Measurements from ENCODE around the gene CCDC88B.

Gene CCDC88B

DNA sequence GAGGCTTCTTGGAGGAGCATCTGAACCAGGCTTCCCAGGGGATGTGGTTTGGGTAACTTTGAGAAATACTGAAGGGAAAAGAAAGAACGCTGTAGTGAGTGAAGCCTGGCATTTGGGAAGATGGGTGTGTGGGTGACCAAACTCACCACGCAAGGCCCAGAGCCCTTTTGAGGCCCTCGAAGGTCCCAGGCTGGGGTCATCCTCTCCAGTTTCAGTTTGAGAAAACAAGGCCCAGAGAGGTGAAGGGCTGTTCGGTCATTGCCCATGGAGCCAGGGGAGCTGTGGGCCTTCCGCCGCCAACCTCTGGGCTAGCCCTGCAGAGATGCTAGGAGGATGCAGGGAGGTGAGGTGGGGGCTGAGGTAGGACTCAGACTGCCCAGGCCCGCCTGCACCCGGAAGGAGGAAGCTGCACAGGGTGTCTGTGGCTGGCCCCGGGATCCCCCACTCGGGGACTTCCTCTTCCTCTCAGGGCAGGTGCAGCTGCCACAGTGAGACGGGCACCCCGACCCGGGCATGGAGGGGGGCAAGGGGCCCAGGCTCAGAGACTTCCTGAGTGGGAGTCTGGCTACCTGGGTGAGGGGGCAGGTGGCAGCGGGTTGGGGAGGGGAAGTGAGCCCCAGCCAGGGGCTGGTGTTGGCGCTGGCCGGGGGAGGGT, at the start of gene CCDC88B:
CCDC88B (plus strand) TSS at position 451 of the 655 bp plus-strand sequence; CDS start at position 514, 63 bp downstream.
- H3K9me3 ChIP-seq (ENCODE audit: insufficient read depth, low read length) = no peaks in the 10 kb centered on the region
- TF ChIP-seq CTCF (IDR thresholded peaks at IDR 0.05; ENCODE audit: low read depth, low read length) = no peak
- no peak for TF ChIP-seq EZH2phosphoT487 (IDR thresholded peaks at IDR 0.05; ENCODE audit: low read depth)
- peaks cover 49% of the 10 kb centered on the region for H3K36me3 ChIP-seq (replicated peaks; ENCODE audit: low read depth, low read length)
- peaks cover 50% of the 10 kb centered on the region for H3K4me1 ChIP-seq (ENCODE audit: low read length)
- peak within 1 kb of the TSS; percentile 97 for H3K9ac ChIP-seq (ENCODE audit: low read length)
- H4K20me1 ChIP-seq (ENCODE audit: insufficient read depth, low read length) = peaks cover 16% of the 10 kb centered on the region
- H3K4me3 ChIP-seq (ENCODE audit: low read length) = peak within 1 kb of the TSS; percentile 83
- H3K27ac ChIP-seq (ENCODE audit: low read length) = peak within 1 kb of the TSS; percentile 85
- H3K79me2 ChIP-seq (ENCODE audit: low read length) = peaks cover 22% of the 10 kb centered on the region
- no peaks in the 10 kb centered on the region for H3K27me3 ChIP-seq (ENCODE audit: low read depth, low read length)
- H3K4me2 ChIP-seq (ENCODE audit: low read length) = peak within 1 kb of the TSS; percentile 97
- no peak within 1 kb of the TSS for H2AFZ ChIP-seq (ENCODE audit: low read depth, low read length)

GRCh38 chr11:64290352-64291261, 49.4 kb upstream of the CCDC88B start:
- H3K27me3 ChIP-seq (ENCODE audit: low read depth, low read length) = peaks cover 9% of the 10 kb centered on the region; the same call in 1 of the 2 replicates
- no peak for TF ChIP-seq CTCF (IDR thresholded peaks at IDR 0.05; ENCODE audit: low read depth, low read length)
- TF ChIP-seq EZH2phosphoT487 (IDR thresholded peaks at IDR 0.05; ENCODE audit: low read depth) = no peak
- no peaks in the 10 kb centered on the region for H3K36me3 ChIP-seq (replicated peaks; ENCODE audit: low read depth, low read length)
- no peak overlapping the region for H3K4me2 ChIP-seq (ENCODE audit: low read length)
- H3K9ac ChIP-seq (ENCODE audit: low read length) = no peak overlapping the region
- H3K27ac ChIP-seq (ENCODE audit: low read length) = no peak overlapping the region
- no peaks in the 10 kb centered on the region for H4K20me1 ChIP-seq (ENCODE audit: insufficient read depth, low read length)
- peaks cover 8% of the 10 kb centered on the region for H3K4me1 ChIP-seq (ENCODE audit: low read length)
- no peaks in the 10 kb centered on the region for H3K79me2 ChIP-seq (ENCODE audit: low read length)
- H3K4me3 ChIP-seq (ENCODE audit: low read length) = no peak overlapping the region
- no peaks in the 10 kb centered on the region for H3K9me3 ChIP-seq (ENCODE audit: insufficient read depth, low read length)
- no peak overlapping the region for H2AFZ ChIP-seq (ENCODE audit: low read depth, low read length)

DNA sequence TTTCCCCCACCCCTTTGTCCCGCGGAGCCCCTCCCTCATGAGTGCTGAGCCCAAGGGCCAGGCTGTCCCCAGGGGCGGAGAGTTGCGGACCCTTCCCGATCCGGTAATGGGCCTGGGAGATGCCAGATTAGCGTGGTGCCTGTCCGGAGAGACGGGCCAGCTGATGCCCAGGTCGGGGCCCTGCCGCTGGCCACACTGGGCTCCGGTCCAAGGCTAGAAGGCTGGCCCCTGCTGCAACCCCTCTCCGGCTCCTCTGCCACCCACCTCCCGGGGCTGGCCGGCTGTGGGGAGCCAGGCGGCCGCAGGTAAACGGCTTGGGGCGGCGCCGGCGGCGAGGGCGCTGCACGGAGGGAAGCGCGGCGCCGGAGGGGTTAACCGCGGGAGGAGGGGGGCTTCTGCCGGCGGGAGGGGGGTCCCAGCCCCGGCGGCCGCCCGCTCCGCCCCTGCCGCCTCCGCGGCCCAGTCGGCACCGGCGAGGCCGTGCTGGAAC, 48.7 kb upstream of the CCDC88B start, which contains the start of gene KCNK4:
KCNK4 (plus strand) TSS at position 41 of the 490 bp plus-strand sequence. CDS start 1,717 bp downstream, outside the sequence.
- Histone ChIP-seq H3K27ac (ENCODE audit: low read length) (no peak within 1 kb of the TSS), H3K4me2 (ENCODE audit: low read length) (no peak within 1 kb of the TSS), H2AFZ (ENCODE audit: low read depth, low read length) (no peak within 1 kb of the TSS), H3K9me3 (ENCODE audit: insufficient read depth, low read length) (no peaks in the 10 kb centered on the region), H3K4me3 (ENCODE audit: low read length) (no peak within 1 kb of the TSS), H3K4me1 (ENCODE audit: low read length) (peaks cover 4% of the 10 kb centered on the region), H3K9ac (ENCODE audit: low read length) (no peak within 1 kb of the TSS), H3K79me2 (ENCODE audit: low read length) (no peaks in the 10 kb centered on the region), H3K36me3 (replicated peaks; ENCODE audit: low read depth, low read length) (no peaks in the 10 kb centered on the region), H3K27me3 (ENCODE audit: low read depth, low read length) (peaks cover 12% of the 10 kb centered on the region; the same call in 1 of the 2 replicates), H4K20me1 (ENCODE audit: insufficient read depth, low read length) (no peaks in the 10 kb centered on the region)
- TF ChIP-seq CTCF (IDR thresholded peaks at IDR 0.05; ENCODE audit: low read depth, low read length) (no peak), EZH2phosphoT487 (IDR thresholded peaks at IDR 0.05; ENCODE audit: low read depth) (no peak)

All from OCI-LY3 (cell line).